KMS-11 (cell line): ENCODE measurements around the gene BTBD9.

Source experiments
- H2AFZ ChIP-seq: fragments of 200-600 bp; sonication (generic); 2 replicates; pipeline ENCODE4 v1.6.1; 2016; ENCODE audit warnings: antibody characterized with exemption, mixed run types, low read depth
- H3K27ac ChIP-seq: fragments of 200-600 bp; sonication (generic); 2 replicates; pipeline ENCODE4 v1.6.1; 2016; ENCODE audit warnings: mild to moderate bottlenecking, mixed run types
- H3K27me3 ChIP-seq: fragments of 200-600 bp; sonication (generic); 2 replicates; pipeline ENCODE4 v1.6.1; 2017; ENCODE audit warnings: mild to moderate bottlenecking, low read depth, mixed run types, moderate library complexity; ENCODE audit not compliant: insufficient read depth
- H3K36me3 ChIP-seq: fragments of 200-600 bp; sonication (generic); 2 replicates; pipeline ENCODE4 v1.6.1; 2017; ENCODE audit warnings: mild to moderate bottlenecking, mixed run types; ENCODE audit not compliant: insufficient read depth
- H3K4me1 ChIP-seq: fragments of 200-600 bp; sonication (generic); 2 replicates; pipeline ENCODE4 v1.6.1; 2016; ENCODE audit warnings: mild to moderate bottlenecking, low read depth, mixed run types; ENCODE audit not compliant: poor library complexity, severe bottlenecking
- H3K4me2 ChIP-seq: fragments of 200-600 bp; sonication (generic); 2 replicates; pipeline ENCODE4 v1.7.0; 2016; ENCODE audit warnings: mild to moderate bottlenecking, mixed run types
- H3K4me3 ChIP-seq: fragments of 200-600 bp; sonication (generic); IDR thresholded peaks from 2 replicates; pipeline ENCODE4 v1.6.1; 2017; ENCODE audit warnings: low read depth, low read length, mixed read lengths; ENCODE audit not compliant: insufficient read depth
- H3K79me2 ChIP-seq: fragments of 200-600 bp; sonication (generic); 2 replicates; pipeline ENCODE4 v1.6.1; 2016; ENCODE audit warnings: low read depth, mixed run types; ENCODE audit not compliant: insufficient read depth
- H3K9ac ChIP-seq: fragments of 200-600 bp; sonication (generic); 2 replicates; pipeline ENCODE4 v1.6.1; 2016; ENCODE audit warnings: mild to moderate bottlenecking, mixed run types
- H4K20me1 ChIP-seq: fragments of 200-600 bp; sonication (generic); 2 replicates; pipeline ENCODE4 v1.6.1; 2016; ENCODE audit warnings: mild to moderate bottlenecking, mixed run types; ENCODE audit not compliant: insufficient read depth
- TF ChIP-seq, protein P1 (sequence below): fragments of 200-600 bp; sonication (generic); conservative IDR thresholded peaks from 2 replicates; pipeline ENCODE4 v1.6.1; 2017; ENCODE audit warnings: low read depth, mild to moderate bottlenecking, antibody characterized with exemption, low read length, moderate library complexity, mixed read lengths

Gene BTBD9

DNA sequence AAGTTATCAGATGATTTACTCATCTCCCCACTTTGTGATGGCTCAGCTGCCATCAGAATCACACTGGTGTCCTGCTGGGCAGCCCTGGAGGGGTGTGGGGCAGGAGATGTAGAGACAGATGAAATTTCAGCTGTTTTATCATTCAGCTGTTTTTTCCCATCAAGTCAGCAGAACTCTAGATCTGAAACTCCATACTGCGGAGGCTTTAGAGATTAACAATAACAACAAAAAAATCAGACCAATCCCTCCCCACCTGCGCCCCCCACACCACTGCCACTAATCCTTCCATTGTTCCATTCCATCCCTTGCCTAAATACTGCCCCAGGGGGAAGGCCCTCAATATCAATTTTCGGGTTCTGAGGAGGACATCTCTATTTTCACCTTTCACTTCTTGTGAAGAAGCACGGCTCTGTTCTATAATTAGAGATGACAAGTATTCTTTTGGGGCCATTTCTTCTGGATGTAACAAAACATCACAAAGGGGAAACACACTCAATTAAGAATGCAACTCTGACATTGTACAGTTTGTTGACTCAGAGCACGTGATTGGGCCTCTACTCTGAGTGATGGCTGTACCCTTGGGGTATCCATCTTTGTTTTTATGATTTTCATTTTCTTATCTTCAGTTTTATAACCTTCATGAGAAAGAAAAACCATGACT lies 423.9 kb downstream of the BTBD9 start:
- H3K4me1 ChIP-seq, result peaks cover 24% of the 10 kb centered on the region
- peak overlapping the region; percentile 71 for H3K4me2 ChIP-seq
- peak overlapping the region; percentile 42; the same call in 1 of the 2 replicates for H2AFZ ChIP-seq
- no peak overlapping the region for H3K9ac ChIP-seq
- H3K36me3 ChIP-seq, result no peaks in the 10 kb centered on the region
- no peaks in the 10 kb centered on the region for H4K20me1 ChIP-seq
- H3K79me2 ChIP-seq, result no peaks in the 10 kb centered on the region
- TF ChIP-seq, protein P1, sequence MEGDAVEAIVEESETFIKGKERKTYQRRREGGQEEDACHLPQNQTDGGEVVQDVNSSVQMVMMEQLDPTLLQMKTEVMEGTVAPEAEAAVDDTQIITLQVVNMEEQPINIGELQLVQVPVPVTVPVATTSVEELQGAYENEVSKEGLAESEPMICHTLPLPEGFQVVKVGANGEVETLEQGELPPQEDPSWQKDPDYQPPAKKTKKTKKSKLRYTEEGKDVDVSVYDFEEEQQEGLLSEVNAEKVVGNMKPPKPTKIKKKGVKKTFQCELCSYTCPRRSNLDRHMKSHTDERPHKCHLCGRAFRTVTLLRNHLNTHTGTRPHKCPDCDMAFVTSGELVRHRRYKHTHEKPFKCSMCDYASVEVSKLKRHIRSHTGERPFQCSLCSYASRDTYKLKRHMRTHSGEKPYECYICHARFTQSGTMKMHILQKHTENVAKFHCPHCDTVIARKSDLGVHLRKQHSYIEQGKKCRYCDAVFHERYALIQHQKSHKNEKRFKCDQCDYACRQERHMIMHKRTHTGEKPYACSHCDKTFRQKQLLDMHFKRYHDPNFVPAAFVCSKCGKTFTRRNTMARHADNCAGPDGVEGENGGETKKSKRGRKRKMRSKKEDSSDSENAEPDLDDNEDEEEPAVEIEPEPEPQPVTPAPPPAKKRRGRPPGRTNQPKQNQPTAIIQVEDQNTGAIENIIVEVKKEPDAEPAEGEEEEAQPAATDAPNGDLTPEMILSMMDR, result no peak
- no peak overlapping the region for H3K4me3 ChIP-seq
- H3K27me3 ChIP-seq, result no peaks in the 10 kb centered on the region
- peak overlapping the region; percentile 38; the same call in 1 of the 2 replicates for H3K27ac ChIP-seq

DNA sequence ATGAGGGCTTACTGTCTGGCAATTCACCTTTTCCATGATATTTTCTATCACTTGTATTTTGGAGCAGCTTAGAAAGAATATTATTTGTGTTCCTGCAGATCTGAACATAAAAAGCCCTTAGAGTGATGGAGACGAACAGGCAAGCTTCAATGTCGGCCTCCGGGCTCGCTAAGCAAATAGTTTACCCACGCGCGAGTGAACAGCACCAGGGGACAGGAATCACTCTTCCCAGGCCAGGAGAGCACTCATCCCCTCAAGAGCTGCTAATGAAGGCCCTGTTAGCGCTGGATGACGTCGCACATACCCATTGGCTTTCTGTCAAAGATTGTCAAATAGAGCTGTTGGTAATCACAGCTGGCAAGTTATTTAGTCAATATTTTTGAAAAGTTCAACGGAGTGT lies 424.5 kb downstream of the BTBD9 start:
- H3K9ac ChIP-seq, result no peak overlapping the region
- no peak overlapping the region for H2AFZ ChIP-seq
- H3K79me2 ChIP-seq, result no peaks in the 10 kb centered on the region
- peak overlapping the region; percentile 71 for H3K4me2 ChIP-seq
- H3K27me3 ChIP-seq, result no peaks in the 10 kb centered on the region
- no peaks in the 10 kb centered on the region for H3K36me3 ChIP-seq
- no peak overlapping the region for H3K4me3 ChIP-seq
- TF ChIP-seq, protein P1, result no peak
- peaks cover 24% of the 10 kb centered on the region for H3K4me1 ChIP-seq
- no peaks in the 10 kb centered on the region for H4K20me1 ChIP-seq
- H3K27ac ChIP-seq, result no peak overlapping the region

DNA sequence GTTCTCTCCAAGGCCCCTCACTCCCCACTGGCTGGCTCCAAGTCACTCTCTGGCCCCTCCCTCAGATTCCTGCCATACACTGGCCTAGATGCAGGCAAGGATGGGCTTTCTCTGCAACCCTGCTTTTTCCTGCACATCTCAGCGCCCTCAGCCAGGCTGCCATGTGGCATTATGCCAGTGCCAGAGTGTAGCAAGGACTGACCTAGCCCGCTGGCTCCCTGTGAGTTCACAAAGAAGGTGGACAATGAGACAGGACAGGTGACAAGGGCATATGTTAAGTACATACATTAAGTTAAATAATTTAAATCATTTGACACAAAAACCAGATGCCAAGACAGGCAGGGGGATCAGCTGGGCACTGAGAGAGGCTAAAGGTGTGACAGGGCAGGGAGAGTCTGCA lies 425.6 kb downstream of the BTBD9 start:
- H3K4me1 ChIP-seq, result peaks cover 30% of the 10 kb centered on the region
- no peaks in the 10 kb centered on the region for H3K36me3 ChIP-seq
- no peaks in the 10 kb centered on the region for H4K20me1 ChIP-seq
- no peak overlapping the region for H3K27ac ChIP-seq
- no peak overlapping the region for H3K9ac ChIP-seq
- TF ChIP-seq, protein P1, result no peak
- H2AFZ ChIP-seq, result no peak overlapping the region
- H3K4me3 ChIP-seq, result no peak overlapping the region
- no peak overlapping the region for H3K4me2 ChIP-seq
- no peaks in the 10 kb centered on the region for H3K27me3 ChIP-seq
- no peaks in the 10 kb centered on the region for H3K79me2 ChIP-seq

DNA sequence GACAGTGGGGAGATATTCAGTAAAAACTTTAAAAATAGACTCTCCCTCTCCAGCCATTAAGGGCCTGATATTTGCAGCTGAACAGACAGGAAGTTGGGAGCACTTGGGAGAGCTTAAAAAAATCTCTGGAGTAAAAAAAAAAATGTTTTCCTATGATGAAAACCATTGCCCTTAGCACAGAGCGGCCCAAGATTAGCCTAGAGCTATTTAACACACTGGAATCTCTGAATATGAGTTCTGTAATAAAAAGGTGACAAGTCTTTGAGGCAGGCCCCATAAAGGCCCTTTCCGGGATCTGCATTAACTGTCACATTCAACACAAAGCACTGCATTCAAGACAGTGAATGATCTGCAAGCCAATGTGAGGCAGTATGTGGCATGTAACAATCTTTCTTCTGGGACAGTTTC lies 426.5 kb downstream of the BTBD9 start:
- Histone ChIP-seq H3K4me3 (no peak overlapping the region), H3K79me2 (no peaks in the 10 kb centered on the region), H3K4me2 (no peak overlapping the region), H3K9ac (no peak overlapping the region), H3K27me3 (no peaks in the 10 kb centered on the region), H3K27ac (no peak overlapping the region), H4K20me1 (no peaks in the 10 kb centered on the region), H3K36me3 (no peaks in the 10 kb centered on the region), H3K4me1 (peaks cover 31% of the 10 kb centered on the region), H2AFZ (no peak overlapping the region)
- TF ChIP-seq, protein P1, result no peak
